ENCODE results near the gene NRIP1.
"Not testable (repeated sequence)": the region's sequence is repeated elsewhere in the genome, so short reads cannot be mapped to it uniquely, and the experiment has no call there.

The NRIP1 gene

DNA sequence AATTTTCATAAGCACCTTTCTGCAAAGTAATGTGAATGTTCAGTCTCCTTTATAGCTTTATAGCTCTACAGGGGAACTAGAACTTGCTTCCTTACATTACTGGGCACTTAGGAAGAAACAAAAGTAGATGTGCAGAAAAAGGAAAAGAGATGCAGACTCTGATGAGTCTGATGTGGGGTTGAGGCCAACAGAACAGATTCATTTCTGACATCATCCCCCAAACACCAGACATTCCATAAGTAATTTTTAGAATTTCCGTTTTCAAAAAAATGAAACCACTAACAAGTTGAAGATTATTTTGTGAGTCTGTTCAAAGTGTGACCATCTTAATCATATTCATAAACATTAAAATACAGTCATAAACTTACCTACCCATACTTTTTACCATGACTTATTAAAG, 96.0 kb downstream of the NRIP1 start:
- no peak for DNase-seq

DNA sequence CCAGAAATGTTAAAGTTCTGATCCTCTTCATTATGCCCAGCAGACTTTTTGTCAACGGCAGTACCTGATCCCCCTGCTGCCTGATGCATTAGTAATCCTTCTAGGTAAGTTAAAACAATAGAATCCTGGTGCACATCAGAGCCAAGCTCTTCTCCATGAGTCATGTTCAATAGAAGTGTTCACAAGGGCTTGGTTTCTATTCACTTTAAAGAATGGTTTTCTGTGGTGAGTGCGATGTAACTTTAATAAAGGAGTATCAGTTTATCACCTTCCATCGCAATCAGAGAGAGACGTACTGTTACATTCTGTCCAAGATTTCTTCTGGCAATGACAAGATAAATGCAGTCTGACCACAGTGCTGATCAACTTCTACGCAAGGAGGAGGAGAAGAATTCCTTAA, 96.8 kb downstream of the NRIP1 start:
- DNase-seq: no peak

DNA sequence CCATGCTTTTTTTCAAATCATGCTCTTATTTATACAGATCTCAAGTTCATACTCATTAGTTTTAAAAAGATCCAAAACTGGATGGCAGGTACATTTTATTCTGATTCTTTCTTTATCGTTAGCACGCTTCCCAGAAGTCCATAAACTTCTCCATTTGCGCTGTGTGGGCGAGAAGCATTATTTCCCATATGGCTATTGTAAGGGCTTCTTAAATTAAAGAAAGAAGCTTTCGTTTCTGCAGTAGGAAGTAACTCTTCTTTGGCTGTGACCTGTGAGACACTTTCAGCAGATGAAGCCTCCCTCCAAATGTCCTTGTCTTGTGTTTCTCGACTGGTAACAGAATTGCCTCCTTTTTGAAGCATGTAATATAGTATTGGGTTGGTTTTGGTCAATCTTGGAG, 100.2 kb downstream of the NRIP1 start:
- no peak for DNase-seq

DNA sequence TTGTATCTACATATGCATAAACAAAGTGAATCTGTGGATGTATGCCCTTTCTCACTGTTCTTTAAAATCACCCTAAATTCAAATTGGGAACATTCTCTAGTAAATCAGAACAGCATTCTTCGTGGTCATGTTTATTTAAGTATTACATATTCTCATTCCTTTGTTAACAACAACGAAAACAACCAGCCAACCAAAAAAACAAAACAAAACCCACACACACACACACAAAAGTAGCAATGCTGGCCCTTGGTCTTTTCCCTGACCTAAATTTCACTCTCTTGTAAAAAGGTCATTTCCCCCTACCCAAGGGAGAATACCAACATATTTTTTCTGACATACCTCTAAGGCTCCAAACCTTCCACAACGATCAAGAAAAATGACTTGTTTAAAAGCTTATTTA, 102.6 kb downstream of the NRIP1 start:
- no peak for DNase-seq

DNA sequence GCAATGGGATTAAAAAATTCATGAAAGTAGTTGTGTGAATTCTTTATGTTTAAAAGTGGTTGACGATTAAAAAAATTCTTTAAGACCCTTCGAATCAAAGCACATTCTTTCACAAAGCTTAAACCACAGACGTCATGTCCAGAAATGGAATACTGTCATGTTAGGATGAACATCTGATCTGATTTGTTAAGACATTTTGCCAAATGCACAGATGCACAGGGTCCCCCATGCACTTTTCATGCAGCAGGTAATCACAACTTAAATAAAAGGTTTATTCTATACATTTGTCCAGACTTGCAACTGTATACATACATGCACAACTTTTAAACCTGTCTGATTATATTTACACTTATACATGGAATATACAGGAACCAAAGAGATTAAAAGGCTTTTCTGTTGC, 103.3 kb downstream of the NRIP1 start:
- no peak for DNase-seq

DNA sequence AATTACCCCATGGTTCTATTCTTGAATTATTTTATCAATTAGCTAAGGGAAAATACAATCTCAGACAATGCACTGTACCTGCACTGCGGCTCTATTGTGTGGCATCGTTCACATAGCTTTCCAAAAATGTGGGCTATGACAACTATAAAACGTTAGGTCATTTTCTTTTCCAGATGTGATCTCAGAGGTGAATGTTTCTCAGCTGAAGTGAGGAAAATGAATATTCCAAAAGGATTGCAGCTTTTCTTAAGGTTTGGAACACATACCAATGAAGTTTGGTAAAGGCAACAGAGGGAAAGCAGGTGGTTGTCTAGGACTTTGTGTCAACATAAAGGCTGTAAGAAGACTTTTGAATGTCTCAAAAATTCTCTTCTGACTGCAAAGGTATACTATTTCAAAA, 105.5 kb downstream of the NRIP1 start:
- DNase-seq: no peak

DNA sequence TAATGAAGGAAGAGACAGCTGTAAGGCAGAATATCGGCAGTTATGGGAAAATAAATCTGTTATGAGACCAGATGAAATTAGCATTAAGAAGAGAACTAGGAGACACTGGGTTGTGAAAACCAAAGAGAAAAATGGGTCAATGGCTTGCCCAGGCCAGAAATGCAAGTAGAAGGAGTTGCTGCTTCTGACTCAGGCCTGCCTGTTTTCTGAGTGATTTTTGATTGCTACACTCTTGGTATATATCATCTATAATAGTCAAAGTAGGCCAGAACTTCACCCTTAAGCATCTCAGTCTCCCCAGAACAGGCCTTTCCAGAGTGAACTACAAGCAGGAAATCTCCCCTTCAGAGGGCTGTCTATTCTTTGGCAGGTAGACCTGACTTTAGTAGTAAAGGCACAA, 107.0 kb downstream of the NRIP1 start:
- DNase-seq: no peak

DNA sequence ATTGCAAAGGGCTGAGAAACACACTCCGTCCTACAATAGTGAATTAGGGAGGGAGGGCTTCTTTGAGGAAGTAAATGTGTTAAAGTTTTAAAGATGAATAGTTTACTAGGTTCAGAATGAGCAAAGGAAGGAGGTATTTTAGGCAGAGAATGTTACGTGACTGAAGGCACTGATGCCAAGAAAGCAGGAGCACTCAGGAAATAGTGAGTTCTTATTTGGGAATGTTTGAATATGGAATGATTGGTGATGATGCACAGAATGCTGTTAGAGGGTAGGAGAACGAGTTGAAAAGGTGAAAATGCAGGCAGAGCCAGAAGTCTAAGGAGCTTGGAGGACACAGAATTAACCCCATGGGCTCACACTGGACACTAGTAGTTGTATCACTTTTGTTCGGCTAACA, 108.0 kb downstream of the NRIP1 start:
- no peak for DNase-seq

DNA sequence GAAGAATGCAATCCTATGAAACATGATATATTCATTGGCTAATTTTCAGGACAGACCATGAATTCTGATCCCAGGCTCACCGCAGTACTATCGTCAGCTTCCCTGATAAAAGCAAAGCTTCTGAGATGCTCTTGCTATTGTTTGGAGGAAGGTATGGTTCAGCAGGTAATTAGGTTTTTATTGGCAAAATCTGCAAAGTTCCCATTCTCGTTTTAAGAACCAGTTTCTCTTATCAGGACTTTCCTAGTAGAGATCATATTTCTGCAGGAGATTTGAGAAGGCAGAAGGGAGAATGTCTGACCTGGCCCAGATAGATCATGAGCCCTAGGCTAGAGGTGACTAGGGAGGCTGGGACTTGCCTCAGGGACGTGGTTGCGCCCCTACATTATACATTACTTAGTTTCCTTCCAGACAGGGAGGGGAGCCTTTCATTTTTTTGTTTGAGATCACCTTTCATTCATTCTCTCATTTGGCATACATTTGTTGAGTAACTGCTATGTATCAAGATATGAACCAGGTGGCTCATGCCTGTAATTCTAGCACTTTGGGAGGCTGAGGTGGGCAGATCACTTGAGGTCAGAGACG, 108.8 kb downstream of the NRIP1 start:
- no peak for DNase-seq

DNA sequence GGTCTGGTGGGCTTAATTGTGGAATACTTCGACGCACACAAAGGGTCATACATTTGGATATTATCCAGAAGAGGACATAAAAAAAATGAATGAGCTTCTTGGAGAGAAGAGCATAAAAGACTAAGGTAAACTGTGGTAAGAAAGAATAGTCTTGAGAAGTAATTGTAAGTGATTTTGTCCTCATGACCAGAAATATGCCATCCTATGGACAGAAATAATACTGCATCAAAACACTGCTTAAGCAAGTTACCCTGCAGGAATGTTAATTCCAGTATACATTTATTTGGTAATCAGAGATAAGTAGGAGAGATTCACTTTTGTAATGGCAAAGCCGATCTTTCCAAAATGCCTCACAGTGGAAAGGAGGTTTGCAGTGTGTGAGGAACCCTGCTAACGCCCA, 111.9 kb downstream of the NRIP1 start:
- no peak for DNase-seq

DNA sequence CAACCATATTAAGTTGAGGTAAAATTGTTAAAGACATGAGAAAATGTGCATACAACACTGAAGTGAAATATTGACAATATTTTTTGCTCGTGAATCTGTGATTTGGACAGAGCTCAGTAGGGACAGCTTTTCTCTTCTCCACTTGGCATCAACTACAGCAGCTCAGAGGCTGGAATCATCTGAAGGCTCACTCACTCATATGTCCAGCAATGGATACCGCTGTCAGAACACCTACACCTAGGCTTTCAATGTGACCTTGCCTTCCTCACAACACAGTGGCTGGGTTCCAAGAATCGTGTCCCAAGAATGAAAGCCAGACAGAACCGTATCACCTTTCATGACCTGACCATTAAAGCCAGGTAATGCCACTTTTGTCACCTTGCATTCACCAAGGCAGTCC, 115.2 kb downstream of the NRIP1 start:
- DNase-seq: no peak

DNA sequence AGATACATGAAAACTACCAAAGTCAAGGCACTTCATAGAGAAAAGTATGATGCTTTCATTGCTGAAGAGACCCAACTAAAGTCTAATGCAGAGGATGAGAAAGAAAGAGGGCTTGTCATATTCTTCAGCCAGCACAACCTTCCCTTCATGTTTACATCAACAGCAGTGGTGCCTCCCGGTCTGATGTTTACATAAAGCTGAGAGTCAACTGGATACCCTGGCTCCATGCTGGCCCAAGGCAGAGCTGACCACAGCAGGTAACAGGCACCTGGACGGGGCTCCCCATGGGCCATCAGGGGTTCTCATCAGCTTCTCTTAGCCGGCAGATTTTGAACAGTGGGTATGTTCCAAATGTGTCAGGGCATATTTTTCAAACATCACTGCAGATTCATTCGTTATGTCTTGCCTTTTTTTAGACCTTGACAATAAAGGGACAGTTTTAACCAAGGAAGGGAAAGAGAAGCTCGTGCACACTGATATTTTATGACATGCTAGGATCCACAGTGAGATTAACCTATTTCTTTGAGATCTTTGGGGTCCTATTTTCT, 117.1 kb downstream of the NRIP1 start:
- DNase-seq: no peak

DNA sequence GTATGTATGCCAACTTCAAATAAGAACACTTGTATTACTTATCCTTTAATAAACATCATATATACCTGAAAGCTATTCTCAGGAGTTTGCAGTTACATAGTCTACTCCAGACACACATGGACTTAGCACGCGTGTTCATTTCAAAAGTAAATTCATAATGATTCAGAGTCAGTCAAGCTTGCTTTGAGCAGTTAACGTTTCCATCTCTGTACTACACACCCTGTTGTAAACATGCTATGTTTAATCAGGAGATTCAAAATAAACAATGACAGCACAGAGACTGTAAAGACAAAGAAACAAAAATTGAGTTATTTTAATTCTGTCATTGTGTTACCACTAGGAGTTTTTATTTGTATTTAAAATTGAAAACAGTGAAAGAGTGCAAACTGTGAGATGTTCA, 119.6 kb downstream of the NRIP1 start:
- DNase-seq: no peak

DNA sequence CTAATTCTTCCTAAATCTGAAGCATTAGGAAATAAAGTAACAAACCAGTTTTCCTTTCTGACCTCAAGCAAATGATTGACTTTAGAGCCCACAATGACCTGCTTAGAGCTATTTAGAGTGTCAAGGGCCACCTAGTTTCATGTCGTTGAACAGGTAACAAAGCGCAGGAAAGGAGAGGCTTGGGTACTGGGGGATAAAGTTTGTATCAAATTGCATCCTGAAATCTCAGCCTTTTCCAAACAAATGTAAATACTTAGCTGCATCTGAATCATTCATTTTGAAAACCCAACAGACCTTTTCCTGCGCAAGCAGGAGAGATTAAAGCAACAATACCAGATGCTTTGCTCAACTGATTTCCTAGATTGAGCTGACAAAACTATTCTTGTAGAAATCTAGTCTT, 121.2 kb downstream of the NRIP1 start:
- DNase-seq: no peak

DNA sequence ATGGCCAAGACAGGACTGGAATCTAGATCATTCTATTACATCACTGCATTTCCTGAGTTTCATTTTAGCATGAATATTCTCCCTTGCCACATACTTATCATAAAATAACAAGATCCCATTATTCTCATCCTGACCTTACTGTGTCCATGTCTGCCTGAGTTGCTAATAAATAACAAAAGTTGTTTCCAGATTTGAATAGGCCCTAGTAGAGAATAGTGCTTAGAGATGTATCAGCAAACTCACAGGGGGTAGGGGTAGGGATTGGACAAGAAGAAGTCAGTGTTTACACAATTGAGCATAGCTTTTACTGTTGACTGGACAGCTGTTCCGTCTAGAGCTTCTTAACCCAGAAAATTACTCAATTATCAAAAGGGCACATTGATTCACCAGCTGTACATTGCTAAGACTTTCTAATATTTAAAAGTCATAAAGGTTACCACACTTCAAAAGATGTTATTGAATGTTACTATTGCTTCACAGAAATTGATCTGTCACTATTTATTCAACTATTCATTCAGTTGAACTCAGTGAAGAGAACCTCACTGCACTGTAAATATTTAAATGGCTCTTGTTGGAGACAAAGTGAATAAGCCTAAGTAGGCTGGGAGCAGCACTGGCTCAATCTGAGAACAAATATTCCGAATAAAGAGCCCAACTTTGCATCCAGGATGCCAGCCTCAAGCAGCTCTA, 121.9 kb downstream of the NRIP1 start:
- DNase-seq: no peak

DNA sequence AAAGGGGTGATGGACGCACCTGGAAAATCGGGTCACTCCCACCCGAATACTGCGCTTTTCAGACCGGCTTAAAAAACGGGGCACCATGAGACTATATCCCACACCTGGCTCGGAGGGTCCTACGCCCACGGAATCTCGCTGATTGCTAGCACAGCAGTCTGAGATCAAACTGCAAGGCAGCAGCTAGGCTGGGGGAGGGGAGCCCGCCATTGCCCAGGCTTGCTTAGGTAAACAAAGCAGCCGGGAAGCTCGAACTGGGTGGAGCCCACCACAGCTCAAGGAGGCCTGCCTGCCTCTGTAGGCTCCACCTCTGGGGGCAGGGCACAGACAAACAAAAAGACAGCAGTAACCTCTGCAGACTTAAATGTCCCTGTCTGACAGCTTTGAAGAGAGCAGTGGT, 137.5 kb downstream of the NRIP1 start:
- DNase-seq: not testable (repeated sequence)

DNA sequence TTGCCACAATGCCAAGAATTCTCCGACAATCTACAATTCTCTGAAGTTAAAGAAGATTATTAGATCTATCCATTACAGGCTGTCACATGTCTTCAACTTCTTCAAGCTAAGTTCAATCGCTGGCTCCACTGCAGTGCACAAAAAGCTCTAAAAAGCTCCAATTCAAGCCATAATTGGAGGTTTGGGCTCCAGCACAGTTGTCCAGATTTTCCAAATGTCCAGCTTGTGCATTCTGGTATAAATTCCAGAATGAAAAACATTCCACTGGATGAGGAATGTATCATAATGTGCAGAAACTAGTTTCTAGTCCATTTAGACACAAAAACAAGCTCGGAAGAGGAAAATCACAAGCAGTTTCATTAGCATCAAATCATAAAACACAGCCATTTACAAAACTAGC, 138.6 kb downstream of the NRIP1 start:
- DNase-seq: no peak

DNA sequence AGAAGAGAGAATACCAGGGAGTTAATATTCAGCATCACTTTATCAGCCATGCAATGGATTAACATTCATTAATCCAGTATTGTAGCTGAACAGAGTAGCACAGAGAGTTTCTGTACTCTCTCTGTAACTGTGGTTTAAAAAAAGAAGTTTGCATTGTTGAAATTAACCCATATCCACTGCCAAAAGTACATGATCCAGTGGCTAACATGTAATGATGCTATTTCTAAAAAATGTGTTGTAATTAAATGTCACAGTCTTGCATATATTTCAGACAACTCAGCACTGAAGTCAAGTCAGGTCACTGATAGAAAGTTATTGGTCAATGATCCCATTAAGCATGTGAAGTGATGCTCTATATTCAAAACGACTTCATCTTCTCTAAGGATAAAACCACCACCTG, 141.3 kb downstream of the NRIP1 start:
- no peak for DNase-seq

DNA sequence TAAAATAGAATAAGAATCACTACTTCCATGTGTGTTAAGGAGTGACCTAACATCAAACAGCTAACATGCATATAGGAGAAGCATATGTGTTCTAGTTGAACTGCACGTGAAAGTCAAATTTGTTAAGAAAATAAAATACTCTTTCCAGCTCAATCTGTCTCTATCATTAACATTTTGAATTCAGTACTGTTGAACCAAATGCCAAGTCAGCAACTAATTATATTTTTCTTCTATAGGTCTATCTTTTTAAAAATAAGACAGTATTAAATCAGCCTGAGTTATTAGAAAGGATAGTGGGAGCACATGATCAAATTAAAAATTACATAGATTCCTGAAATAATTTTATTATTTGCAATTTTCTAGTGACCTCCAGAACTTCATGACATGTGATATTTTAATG, 141.8 kb downstream of the NRIP1 start:
- no peak for DNase-seq

DNA sequence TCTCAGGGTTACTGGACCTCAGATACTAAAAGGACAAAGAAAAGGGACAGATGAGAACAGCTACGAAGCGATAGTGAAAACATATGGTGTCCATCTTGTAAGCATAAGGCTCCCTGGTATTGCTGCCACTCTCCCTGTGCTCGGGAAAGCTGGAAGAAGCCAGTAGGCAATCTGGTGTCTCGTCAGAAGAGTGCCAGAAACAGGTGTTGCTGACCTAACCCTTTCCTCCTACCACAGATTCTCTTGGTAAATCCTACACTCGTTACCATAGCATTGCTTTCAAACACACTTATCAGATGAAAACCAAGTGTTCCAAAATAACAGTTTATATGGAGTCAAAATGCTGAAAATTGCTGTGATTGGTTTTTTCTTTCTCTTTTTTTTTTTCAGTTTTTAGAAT, 146.3 kb downstream of the NRIP1 start:
- no peak for DNase-seq

DNA sequence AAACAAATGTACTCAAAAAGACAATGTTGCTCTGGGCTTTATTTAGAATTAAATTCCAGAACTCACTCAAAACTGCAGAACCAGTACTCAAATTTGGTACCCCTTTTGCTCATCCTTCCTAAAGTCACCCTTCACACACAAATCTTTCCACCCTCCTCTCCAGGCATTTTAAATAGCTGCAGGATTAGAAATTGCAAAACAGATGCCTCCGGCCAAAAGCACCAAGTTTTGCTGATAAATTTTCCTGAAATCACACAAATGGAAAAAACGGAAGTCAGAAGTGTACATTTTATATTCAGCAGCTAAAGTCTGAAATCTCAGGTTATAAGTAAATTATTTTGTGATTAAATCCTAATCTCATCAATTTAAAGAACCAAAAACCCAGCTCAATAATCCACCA, 147.0 kb downstream of the NRIP1 start:
- no peak for DNase-seq

DNA sequence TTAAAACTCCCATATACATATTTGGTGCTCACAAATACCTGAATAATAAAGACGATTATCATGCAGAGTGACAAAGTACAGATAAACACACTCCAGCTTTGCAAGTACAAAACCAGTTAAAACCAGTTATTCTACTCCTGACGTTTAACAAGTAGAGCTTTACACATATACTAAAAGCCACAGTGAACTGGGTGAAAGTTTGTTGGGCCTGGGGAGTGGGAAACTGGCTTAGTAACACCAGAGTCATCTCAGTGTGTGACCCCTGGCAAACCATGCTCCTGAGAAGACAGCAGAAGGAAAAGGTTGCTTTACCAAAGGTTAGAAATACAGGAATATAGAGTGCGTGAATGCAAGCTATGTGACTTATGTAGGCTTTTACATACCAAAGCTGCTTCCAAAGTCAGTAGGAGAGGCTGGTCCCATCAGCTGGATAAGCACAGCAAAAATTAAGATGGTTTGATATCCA, 148.1 kb downstream of the NRIP1 start:
- DNase-seq: no peak

DNA sequence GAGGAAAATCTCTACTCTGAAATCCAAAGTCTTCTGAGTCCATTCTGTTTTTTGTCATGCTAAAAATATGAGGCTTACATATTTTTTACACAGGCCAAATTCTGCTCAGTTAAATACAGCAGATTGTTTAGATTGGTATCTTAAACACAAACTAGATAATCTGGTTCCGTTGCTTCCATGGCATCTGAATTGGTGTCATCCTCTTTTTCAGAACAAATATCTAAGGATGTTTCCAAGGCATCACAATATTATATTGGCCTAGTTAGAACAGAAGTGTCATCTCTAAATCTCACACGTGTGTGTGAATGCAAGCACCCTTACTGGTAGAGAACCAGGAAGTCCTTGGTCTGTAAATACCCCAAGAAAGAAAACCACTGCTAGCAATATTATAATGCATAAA, 151.2 kb downstream of the NRIP1 start:
- no peak for DNase-seq

DNA sequence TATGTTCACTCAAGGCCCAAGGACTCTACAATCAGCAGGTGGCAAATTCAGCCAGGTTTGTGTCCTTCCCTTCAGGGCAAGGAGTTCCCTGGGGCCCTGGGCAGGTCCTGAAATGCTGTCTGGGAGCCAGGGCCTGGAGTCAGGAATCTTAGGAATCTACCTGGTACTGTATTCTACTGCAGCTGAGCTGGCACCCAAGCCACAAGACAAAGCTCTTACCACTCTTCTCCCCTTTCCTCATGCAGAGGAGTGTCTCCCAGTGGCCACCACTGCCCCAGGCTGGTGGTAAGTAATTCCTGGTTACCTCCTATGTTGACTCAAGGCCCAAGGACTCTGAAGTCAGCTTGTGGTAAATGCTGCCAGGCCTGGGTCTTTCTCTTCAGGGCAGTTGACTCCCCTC, 153.4 kb downstream of the NRIP1 start:
- no peak for DNase-seq

Data from CD4-positive, alpha-beta T cell treated with Interleukin-12 subunit alpha and Interleukin-12 subunit beta, for 1 hour (primary cell).